ENCODE data around the gene NKG7.

GRCh38 chr19:51396175-51396574 lies 23.7 kb upstream of the NKG7 start:
- no peak for TF ChIP-seq CTCF (IDR thresholded peaks at IDR 0.05; ENCODE audit: low read depth, low read length, missing input control)
- TF ChIP-seq, protein P1, sequence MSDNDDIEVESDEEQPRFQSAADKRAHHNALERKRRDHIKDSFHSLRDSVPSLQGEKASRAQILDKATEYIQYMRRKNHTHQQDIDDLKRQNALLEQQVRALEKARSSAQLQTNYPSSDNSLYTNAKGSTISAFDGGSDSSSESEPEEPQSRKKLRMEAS (IDR thresholded peaks at IDR 0.05): no peak
- no peak for TF ChIP-seq RAD21 (IDR thresholded peaks at IDR 0.05)
- TF ChIP-seq GABPA (IDR thresholded peaks at IDR 0.05 in 1 of 2, conservative IDR thresholded peaks at IDR 0.05 in 1 of 2): no peak
- TF ChIP-seq FOXA1 (IDR thresholded peaks at IDR 0.05): no peak
- TF ChIP-seq TAF1 (conservative IDR thresholded peaks at IDR 0.05): no peak
